Fibroblast of the aortic adventitia (primary cell): ENCODE data around the gene TROAP. TPM values are rescaled to one million over a fixed set of nuclear protein-coding genes. Genes with fewer than 3 reads are reported as not detected.
"Not testable (repeated sequence)": the region's sequence is repeated elsewhere in the genome, so short reads cannot be mapped to it uniquely, and the experiment has no call there.

ENCODE experiments used
- DNase-seq: peaks from one replicate; pipeline ENCODE4 v3.0.0-alpha.2; 2010; ENCODE audit warnings: low read depth
- H3K4me3 ChIP-seq: 2 replicates; pipeline ENCODE4 v1.5.1; 2011; ENCODE audit warnings: low read depth, mild to moderate bottlenecking, control low read depth, low read length, moderate library complexity
- CTCF ChIP-seq: IDR thresholded peaks from 2 replicates; pipeline ENCODE4 v1.5.1; 2011; ENCODE audit warnings: mild to moderate bottlenecking, low read length, control low read depth, inconsistent platforms; ENCODE audit not compliant: insufficient read depth
- total RNA-seq: library from RNA; depleted of rRNA; stranded (reverse); fragments of >200 nt; gene quantifications from 2 replicates; pipeline ENCODE4 v1.2.3, GENCODE V29; 2012; ENCODE audit warnings: low replicate concordance

TROAP gene
- total RNA-seq, 1 donor: 11.3 TPM

- no peak overlapping the region for H3K4me3 ChIP-seq
- TF ChIP-seq CTCF: no peak
- DNase-seq: no peak
These were observed 52.4 kb downstream of the TROAP start for GRCh38 chr12:49375406-49375805.

GRCh38 chr12:49377386-49377785, 54.3 kb downstream of the TROAP start:
- H3K4me3 ChIP-seq: no peak overlapping the region
- DNase-seq: no peak
- no peak for TF ChIP-seq CTCF

GRCh38 chr12:49380184-49380583, 57.1 kb downstream of the TROAP start:
- H3K4me3 ChIP-seq, DNase-seq: not testable (repeated sequence)

Other genes with a start within 250 kb of the TROAP start
- 0.41 TPM in 1 of 2 replicates, not detected in the other for gene DHH, start 228.5 kb upstream of the TROAP start, total RNA-seq
- gene LMBR1L, start 212.4 kb upstream of the TROAP start, total RNA-seq: 20.2 and 57.3 TPM in 2 replicates
- gene TUBA1B, start 191.9 kb upstream of the TROAP start, total RNA-seq: 159 and 2,451 TPM in 2 replicates
- gene TUBA1A, start 134.2 kb upstream of the TROAP start, total RNA-seq: 320 and 961 TPM in 2 replicates
- 54.7 and 839 TPM in 2 replicates for gene TUBA1C, start 58.2 kb upstream of the TROAP start, total RNA-seq
- gene PRPH, start 28.1 kb upstream of the TROAP start, total RNA-seq: 0.18 and 0.33 TPM in 2 replicates
- gene C1QL4, start 13.9 kb downstream of the TROAP start, total RNA-seq: 0.18 TPM in 1 of 2 replicates, not detected in the other
- 1.6 and 2.5 TPM in 2 replicates for gene DNAJC22, start 23.6 kb downstream of the TROAP start, total RNA-seq
- gene SPATS2, start 44.2 kb downstream of the TROAP start, total RNA-seq: 25.1 and 34.1 TPM in 2 replicates
- gene KCNH3, start 215.8 kb downstream of the TROAP start, total RNA-seq: 0.08 and 0.18 TPM in 2 replicates
- 45.5 and 48.7 TPM in 2 replicates for gene MCRS1, start 244.9 kb downstream of the TROAP start, total RNA-seq